ENCODE results near the gene SLC1A4.
"Not testable (repeated sequence)": the region's sequence is repeated elsewhere in the genome, so short reads cannot be mapped to it uniquely, and the experiment has no call there.

- not testable (repeated sequence) for TF ChIP-seq CTCF (IDR thresholded peaks at IDR 0.05; ENCODE audit: insufficient read depth, low read depth, low read length); EZH2 (IDR thresholded peaks at IDR 0.05; ENCODE audit: insufficient read depth, low read length)
These were observed 31.1 kb downstream of the SLC1A4 start for GRCh38 chr2:65020251-65020650.
